ENCODE measurements around the gene ADAMTS2.

Gene ADAMTS2

GRCh38 chr5:179171816-179172745 lies 173.2 kb downstream of the ADAMTS2 start:
- no peak overlapping the region for H3K4me3 ChIP-seq (ENCODE audit: low read depth, low read length)
- no peak for DNase-seq (ENCODE audit: low read depth)
- no peak for TF ChIP-seq CTCF (IDR thresholded peaks at IDR 0.05; ENCODE audit: insufficient read depth, low read depth, low read length, missing control alignments)

- H3K4me3 ChIP-seq (ENCODE audit: low read depth, low read length): no peak overlapping the region
- TF ChIP-seq CTCF (IDR thresholded peaks at IDR 0.05; ENCODE audit: insufficient read depth, low read depth, low read length, missing control alignments): no peak
- no peak for DNase-seq (ENCODE audit: low read depth)
Measured at GRCh38 chr5:179171251-179171815, 173.9 kb downstream of the ADAMTS2 start.

GRCh38 chr5:179170606-179171005 lies 174.7 kb downstream of the ADAMTS2 start:
- no peak overlapping the region for H3K4me3 ChIP-seq (ENCODE audit: low read depth, low read length)
- TF ChIP-seq CTCF (IDR thresholded peaks at IDR 0.05; ENCODE audit: insufficient read depth, low read depth, low read length, missing control alignments): no peak
- DNase-seq (ENCODE audit: low read depth): no peak

GRCh38 chr5:179169836-179170235 lies 175.4 kb downstream of the ADAMTS2 start:
- TF ChIP-seq CTCF (IDR thresholded peaks at IDR 0.05; ENCODE audit: insufficient read depth, low read depth, low read length, missing control alignments): no peak
- no peak for DNase-seq (ENCODE audit: low read depth)
- no peak overlapping the region for H3K4me3 ChIP-seq (ENCODE audit: low read depth, low read length)

GRCh38 chr5:179168664-179169063 lies 176.6 kb downstream of the ADAMTS2 start:
- H3K4me3 ChIP-seq (ENCODE audit: low read depth, low read length): no peak overlapping the region
- no peak for TF ChIP-seq CTCF (IDR thresholded peaks at IDR 0.05; ENCODE audit: insufficient read depth, low read depth, low read length, missing control alignments)
- DNase-seq (ENCODE audit: low read depth): no peak

- no peak overlapping the region for H3K4me3 ChIP-seq (ENCODE audit: low read depth, low read length)
- no peak for DNase-seq (ENCODE audit: low read depth)
Measured at GRCh38 chr5:179167871-179168451, 177.3 kb downstream of the ADAMTS2 start.

More at GRCh38 chr5:179167871-179168451, 177.3 kb downstream of the ADAMTS2 start:
- no peak for TF ChIP-seq CTCF (IDR thresholded peaks at IDR 0.05; ENCODE audit: insufficient read depth, low read depth, low read length, missing control alignments)
